SK-N-MC (cell line): Measurements from ENCODE around the gene SAMD11.

Experiments
- EZH2 ChIP-seq: fragments of 200-600 bp; sonication (generic); IDR thresholded peaks from one replicate; pipeline ENCODE4 v1.6.1; 2017; ENCODE audit warnings: antibody characterized with exemption
- FOXP2 ChIP-seq: optimal IDR thresholded peaks from 2 replicates; pipeline ENCODE3; 2011; ENCODE audit warnings: mild to moderate bottlenecking, moderate library complexity; ENCODE audit not compliant: insufficient read depth; ENCODE audit errors: extremely low read length, control extremely low read depth
- POLR2AphosphoS5 ChIP-seq: IDR thresholded peaks from 2 replicates; pipeline ENCODE4 v1.6.1; 2012; ENCODE audit warnings: mild to moderate bottlenecking, low read depth, low read length, borderline replicate concordance

- TF ChIP-seq EZH2 = no peak
- TF ChIP-seq POLR2AphosphoS5 = no peak
- no peak for TF ChIP-seq FOXP2
Measured at GRCh38 chr1:890661-891060, 33.1 kb upstream of the SAMD11 start.
